Endothelial cell of umbilical vein (primary cell): Measurements from ENCODE around the gene PMFBP1. TPM values are rescaled to one million over a fixed set of nuclear protein-coding genes. Genes with fewer than 3 reads are reported as not detected.
A peak's percentile ranks its signal among the peaks of the same experiment; 100 is the strongest.

ENCODE experiments used
- Bru-seq: library from RNA; stranded (reverse); fragments of 400-500 nt; gene quantifications from one replicate; lab custom pipeline; 2021; lab: Mats Ljungman, UMichigan
- BruChase-seq, 2 experiments: library from RNA; stranded (reverse); fragments of 400-500 nt; gene quantifications; one replicate each; lab custom pipeline; 2021; lab: Mats Ljungman, UMichigan
- BruUV-seq: library from RNA; stranded (reverse); fragments of 400-500 nt; replicated peaks from 2 replicates; lab custom pipeline; 2021; lab: Mats Ljungman, UMichigan
- CTCF ChIA-PET: fragments of 300-600, 350-600 bp; sonication (Branson Sonifier 250); formaldehyde crosslinking; loops from one replicate; lab custom pipeline; 2021; ENCODE audit warnings: antibody characterized with exemption, inconsistent platforms; lab: Charles Lee
- POLR2A ChIA-PET: fragments of 300-600, 350-600 bp; sonication (Branson Sonifier 250); formaldehyde crosslinking; loops from one replicate; lab custom pipeline; 2021; ENCODE audit warnings: antibody characterized with exemption, inconsistent platforms; lab: Charles Lee
- DNase-seq: peaks from one replicate; pipeline ENCODE4 v3.0.0-alpha.2; 2011; ENCODE audit warnings: low read depth, low spot score
- FAIRE-seq: peaks from 2 replicates; lab custom pipeline; 2011; peaks lifted over from hg19 to GRCh38; lab: Jason Lieb, UNC
- H2AFZ ChIP-seq: 2 replicates; pipeline ENCODE4 v1.6.0; 2012; ENCODE audit warnings: low read depth, low read length, control low read depth, inconsistent platforms
- H3K27ac ChIP-seq: 2 replicates; pipeline ENCODE4 v1.5.1; 2011; ENCODE audit warnings: low read depth, mild to moderate bottlenecking, control low read depth, low read length, moderate library complexity; ENCODE audit not compliant: insufficient read depth
- H3K27me3 ChIP-seq, 2 experiments: 2 replicates each; pipeline versions ENCODE4 v1.6.0 to v1.6.1; 2011; ENCODE audit warnings: low read length in 2 of 2, mixed read lengths in 1 of 2; ENCODE audit not compliant: control insufficient read depth in 2 of 2, insufficient read depth in 2 of 2
- H3K36me3 ChIP-seq, 2 experiments: 2 replicates in 1 of 2; 3 replicates in 1 of 2; pipeline ENCODE4 v1.5.1; 2011; ENCODE audit warnings: low read length in 2 of 2, mild to moderate bottlenecking in 1 of 2, moderate library complexity in 1 of 2; ENCODE audit not compliant: control insufficient read depth in 2 of 2, insufficient read depth in 2 of 2; ENCODE audit errors: extremely low read depth in 1 of 2
- H3K4me1 ChIP-seq: 3 replicates; pipeline ENCODE4 v1.5.1; 2011; ENCODE audit warnings: mild to moderate bottlenecking, low read length; ENCODE audit not compliant: control insufficient read depth, insufficient read depth; ENCODE audit errors: extremely low read depth
- H3K4me2 ChIP-seq: 2 replicates; pipeline ENCODE4 v1.6.1; 2011; ENCODE audit warnings: low read length, control low read depth, mixed read lengths; ENCODE audit not compliant: insufficient read depth
- H3K4me3 ChIP-seq, 3 experiments: fragments of 200-600 bp in 1 of 3; sonication (generic), shearing (Covaris generic) in 1 of 3; replicated peaks in 1 of 3; 2 replicates each; pipeline ENCODE4 v1.5.1; 2011 to 2016; ENCODE audit warnings: control low read depth in 3 of 3, low read length in 3 of 3, mild to moderate bottlenecking in 2 of 3, inconsistent platforms in 1 of 3, low read depth in 1 of 3, moderate library complexity in 1 of 3; ENCODE audit not compliant: insufficient read depth in 1 of 3
- H3K79me2 ChIP-seq: 2 replicates; pipeline ENCODE4 v1.6.0; 2012; ENCODE audit warnings: low read length, inconsistent platforms; ENCODE audit not compliant: control insufficient read depth, insufficient read depth
- H3K9ac ChIP-seq: replicated peaks from 2 replicates; pipeline ENCODE3; 2011; ENCODE audit warnings: low read length, control low read depth; ENCODE audit not compliant: insufficient read depth; ENCODE audit errors: extremely low read depth
- H3K9me1 ChIP-seq: replicated peaks from 3 replicates; pipeline ENCODE4 v1.6.0; 2011; ENCODE audit warnings: mild to moderate bottlenecking, low read length; ENCODE audit not compliant: control insufficient read depth, insufficient read depth; ENCODE audit errors: extremely low read depth
- H3K9me3 ChIP-seq: replicated peaks from 2 replicates; pipeline ENCODE4 v1.5.1; 2012; ENCODE audit warnings: low read length, inconsistent platforms; ENCODE audit not compliant: control insufficient read depth, insufficient read depth
- H4K20me1 ChIP-seq: replicated peaks from 2 replicates; pipeline ENCODE3; 2011; ENCODE audit warnings: mild to moderate bottlenecking, low read length; ENCODE audit not compliant: control insufficient read depth, insufficient read depth; ENCODE audit errors: extremely low read depth
- FOS ChIP-seq: IDR thresholded peaks from 2 replicates; pipeline ENCODE4 v1.6.1; 2011; ENCODE audit warnings: mild to moderate bottlenecking, low read length, moderate library complexity, borderline replicate concordance; ENCODE audit not compliant: insufficient read depth
- JUN ChIP-seq: IDR thresholded peaks from 2 replicates; pipeline ENCODE4 v1.6.1; 2011; ENCODE audit warnings: borderline replicate concordance, low read depth; ENCODE audit not compliant: insufficient read length, insufficient read depth
- MAX ChIP-seq: IDR thresholded peaks from 2 replicates; pipeline ENCODE4 v1.6.1; 2011; ENCODE audit not compliant: insufficient read depth, insufficient read length
- POLR2A ChIP-seq: IDR thresholded peaks from 2 replicates; pipeline ENCODE4 v1.6.1; 2012; ENCODE audit warnings: low read depth, mild to moderate bottlenecking, control low read depth, low read length
- dilution Hi-C: fragments of 300-500 bp; cut with MboI; formaldehyde crosslinking; loops from one replicate; pipeline ENCODE4 v1.15.0; 2019; ENCODE audit warnings: low sequenced_read_pairs; ENCODE audit not compliant: extremely low pct_ligation_motif_present
- intact Hi-C: fragments of 100-400 bp; cut with micrococcal nuclease; formaldehyde crosslinking; loops from one replicate; pipeline ENCODE4 v1.10.0; 2022
- long read RNA-seq: library from polyadenylated mRNA; stranded (forward); transcript quantifications from one replicate; pipeline ENCODE4 v2.0.0, GENCODE V29; 2021
- polyA minus RNA-seq, 3 experiments: library from RNA; depleted of rRNA, polyadenylated mRNA; stranded (reverse); fragments of >200 nt; gene quantifications; 1 replicate in 1 of 3; 2 replicates in 2 of 3; pipeline ENCODE4 v1.2.3, GENCODE V29; 2011
- polyA plus RNA-seq, 4 experiments: library from polyadenylated mRNA; depleted of rRNA in 3 of 4; stranded (reverse) in 3 of 4; unstranded in 1 of 4; fragments of >200 nt; gene quantifications; 2 replicates each; pipeline versions ENCODE4 v1.2.1 to v1.2.3, GENCODE V29; 2011 to 2012; ENCODE audit warnings: missing spikeins in 1 of 4
- total RNA-seq: library from RNA; stranded (reverse); gene quantifications from 2 replicates; pipeline ENCODE4 v1.2.3, GENCODE V29; 2021

PMFBP1 gene
- 0.42 TPM in 1 of 2 replicates, not detected in the other for total RNA-seq
- polyA plus RNA-seq: 0.12 and 0.14 TPM in 2 replicates
- polyA plus RNA-seq (2011; cell fraction: cytosol; rRNA removed): 0.01 and 0.04 TPM in 2 replicates
- 1.1 and 1.3 TPM in 2 replicates for polyA plus RNA-seq (2011; cell fraction: nucleus; rRNA removed)
- polyA plus RNA-seq (2012): 0.49 and 0.71 TPM in 2 replicates
- 0.72 TPM in 1 of 2 replicates, not detected in the other for polyA minus RNA-seq
- 1.1 TPM for polyA minus RNA-seq (2011; cell fraction: cytosol; rRNA and poly(A)+ RNA removed)
- polyA minus RNA-seq (2011; cell fraction: nucleus; rRNA and poly(A)+ RNA removed): 0.43 and 0.82 TPM in 2 replicates
- Bru-seq, nascent RNA: percentile 16 among the genes with signal in this experiment
- percentile 21 among the genes with signal in this experiment for BruChase-seq, experiment 1, labeled RNA remaining after a 6-hour chase
- BruChase-seq, experiment 2, labeled RNA remaining after a 2-hour chase: percentile 15 among the genes with signal in this experiment
- long read RNA-seq: 0 reads

GRCh38 chr16:72172105-72173034 lies at the start of gene PMFBP1:
PMFBP1 (minus strand) TSS chr16:72172155; CDS start chr16:72171208, 947 bp downstream.
- dilution Hi-C loops: no loop called here

More at GRCh38 chr16:72172105-72173034, at the start of gene PMFBP1:
- peak; percentile 69 for FAIRE-seq
- DNase-seq: peak; percentile 62
- no peak within 1 kb of the TSS for H3K27ac ChIP-seq
- H3K4me2 ChIP-seq: no peak within 1 kb of the TSS
- H3K9me1 ChIP-seq: no peaks in the 10 kb centered on the region
- no peaks in the 10 kb centered on the region for H3K79me2 ChIP-seq
- peaks cover 3 to 6% of the 10 kb centered on the region in 2 experiments for H3K27me3 ChIP-seq
- H4K20me1 ChIP-seq: no peaks in the 10 kb centered on the region
- CTCF ChIA-PET: interaction anchor here (1.6 to 2.1 kb wide), 2 partner anchors 17 to 295 kb away, joined by 3 to 5 read pairs; no protein-coding TSS in a partner anchor
- H2AFZ ChIP-seq: no peak within 1 kb of the TSS
- POLR2A ChIA-PET: no interaction called here
- H3K9ac ChIP-seq: no peak within 1 kb of the TSS
- H3K36me3 ChIP-seq: no peaks in the 10 kb centered on the region
- TF ChIP-seq MAX (peak; percentile 62), JUN (peak; percentile 80), FOS (peak; percentile 80), POLR2A (no peak)
- peaks cover 4% of the 10 kb centered on the region for H3K4me1 ChIP-seq
- BruUV-seq: no TSS peak
- intact Hi-C loops: no loop called here
- H3K4me3 ChIP-seq: no peak within 1 kb of the TSS
- no peaks in the 10 kb centered on the region for H3K9me3 ChIP-seq
